ENCODE data around the gene GPR37L1. TPM values are rescaled to one million over a fixed set of nuclear protein-coding genes. Genes with fewer than 3 reads are reported as not detected.

GPR37L1 gene
- total RNA-seq, 2 experiments from 2014 or later, result not detected

DNA sequence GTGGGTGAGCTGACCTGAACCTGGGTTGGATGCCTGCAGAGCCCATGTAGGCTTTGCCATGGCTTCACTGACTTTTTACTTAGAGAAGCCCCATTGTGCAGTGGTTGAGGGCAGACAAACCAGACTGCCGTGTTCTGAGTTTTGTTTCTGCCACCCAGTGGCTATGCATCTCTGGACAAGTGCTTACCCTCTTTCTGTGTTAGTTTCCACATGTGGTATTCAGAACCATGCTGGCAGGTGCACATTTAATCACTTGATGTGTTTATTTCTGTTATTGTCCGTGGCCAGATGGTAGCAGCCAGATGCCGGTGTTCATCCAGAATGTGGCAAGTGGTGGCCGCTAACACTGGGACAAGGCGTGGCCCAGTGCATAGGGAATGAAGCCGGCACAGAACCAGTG, 48.0 kb downstream of the GPR37L1 start:
- DNase-seq, result peak in 3 of 14 experiments; percentile 15 to 43 (median 25)
- Histone ChIP-seq H3K4me1 (ENCODE audit: insufficient read depth, low read length) (peaks cover 20% of the 10 kb centered on the region), H3K36me3 (ENCODE audit: insufficient read depth, low read length) (no peaks in the 10 kb centered on the region), H3K27me3 (ENCODE audit: control insufficient read depth in 1 of 2, insufficient read depth in 2 of 2, low read length in 2 of 2) (no peaks in the 10 kb centered on the region), H3K4me3 (ENCODE audit: low read length) (no peak overlapping the region), H3K27ac (ENCODE audit: low read depth in 1 of 2, low read length in 2 of 2) (no peak overlapping the region), H3K9me3 (ENCODE audit: control insufficient read depth in 1 of 2, insufficient read depth in 1 of 2, low read length in 2 of 2) (no peaks in the 10 kb centered on the region)
- TF ChIP-seq, protein P1, sequence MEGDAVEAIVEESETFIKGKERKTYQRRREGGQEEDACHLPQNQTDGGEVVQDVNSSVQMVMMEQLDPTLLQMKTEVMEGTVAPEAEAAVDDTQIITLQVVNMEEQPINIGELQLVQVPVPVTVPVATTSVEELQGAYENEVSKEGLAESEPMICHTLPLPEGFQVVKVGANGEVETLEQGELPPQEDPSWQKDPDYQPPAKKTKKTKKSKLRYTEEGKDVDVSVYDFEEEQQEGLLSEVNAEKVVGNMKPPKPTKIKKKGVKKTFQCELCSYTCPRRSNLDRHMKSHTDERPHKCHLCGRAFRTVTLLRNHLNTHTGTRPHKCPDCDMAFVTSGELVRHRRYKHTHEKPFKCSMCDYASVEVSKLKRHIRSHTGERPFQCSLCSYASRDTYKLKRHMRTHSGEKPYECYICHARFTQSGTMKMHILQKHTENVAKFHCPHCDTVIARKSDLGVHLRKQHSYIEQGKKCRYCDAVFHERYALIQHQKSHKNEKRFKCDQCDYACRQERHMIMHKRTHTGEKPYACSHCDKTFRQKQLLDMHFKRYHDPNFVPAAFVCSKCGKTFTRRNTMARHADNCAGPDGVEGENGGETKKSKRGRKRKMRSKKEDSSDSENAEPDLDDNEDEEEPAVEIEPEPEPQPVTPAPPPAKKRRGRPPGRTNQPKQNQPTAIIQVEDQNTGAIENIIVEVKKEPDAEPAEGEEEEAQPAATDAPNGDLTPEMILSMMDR (IDR thresholded peaks at IDR 0.05), result no peak
- no peak overlapping the region for H3K4me3 Mint-ChIP-seq
- CTCF ChIA-PET, result interaction anchor here (1.5 to 2.8 kb wide), 2 partner anchors 10 to 15 kb away, joined by 3 to 8 read pairs; partner anchors contain the start of gene PTPN7
- no peaks in the 10 kb centered on the region for H3K27me3 Mint-ChIP-seq
- peak; percentile 45 for ATAC-seq (ENCODE audit: poor library complexity)
- intact Hi-C loops (cut with DNase I, micrococcal nuclease), result no loop called here
- POLR2A ChIA-PET, result interaction anchor here (1.0 to 1.1 kb wide), 2 partner anchors 10 to 16 kb away, joined by 4 to 7 read pairs; partner anchors contain the start of gene PTPN7
- H3K27ac Mint-ChIP-seq, result no peak overlapping the region
- no peaks in the 10 kb centered on the region for H3K36me3 Mint-ChIP-seq (ENCODE audit: low read depth)
- no peaks in the 10 kb centered on the region for H3K9me3 Mint-ChIP-seq
- H3K4me1 Mint-ChIP-seq (ENCODE audit: low read depth), result peaks cover 8% of the 10 kb centered on the region

DNA sequence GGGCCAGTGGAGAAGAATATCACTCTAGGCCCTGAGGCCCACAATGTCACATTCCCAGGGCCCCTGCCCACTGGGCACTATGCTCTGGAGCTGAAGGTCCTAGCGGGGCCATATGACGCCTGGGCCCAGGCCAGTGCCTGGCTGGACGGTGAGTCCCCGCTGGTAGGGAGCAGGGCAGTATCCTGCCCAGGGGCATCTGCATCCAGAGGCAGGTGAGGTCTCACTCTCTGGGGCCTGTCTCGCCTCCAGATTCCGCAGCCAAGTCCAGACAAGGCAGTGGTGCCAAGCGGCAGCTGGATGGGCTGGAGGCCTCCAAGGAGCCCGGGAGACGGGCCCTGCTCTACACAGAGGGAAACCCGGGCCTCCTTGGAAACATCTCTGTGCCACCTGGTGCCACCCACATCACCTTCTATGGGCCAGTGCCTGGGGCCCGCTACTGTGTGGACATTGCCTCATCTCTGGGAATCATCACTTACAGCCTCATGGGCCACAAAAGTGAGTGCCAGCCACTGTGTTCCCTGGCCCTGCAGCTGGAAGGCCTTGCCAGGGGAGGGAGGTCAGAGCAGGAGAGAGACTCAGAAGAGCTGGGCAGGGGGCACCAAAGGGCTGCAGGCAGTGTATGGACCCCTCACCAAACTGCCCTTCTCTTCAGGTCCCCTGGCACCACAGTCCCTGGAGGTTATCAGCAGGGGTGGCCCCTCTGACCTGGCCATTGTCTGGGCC, 48.7 kb downstream of the GPR37L1 start:
- H3K27me3 Mint-ChIP-seq, result no peaks in the 10 kb centered on the region
- POLR2A ChIA-PET, result interaction anchor here (1.0 to 1.1 kb wide), 2 partner anchors 11 to 16 kb away, joined by 4 to 7 read pairs; partner anchors contain the start of gene PTPN7
- no peaks in the 10 kb centered on the region for H3K36me3 ChIP-seq (ENCODE audit: insufficient read depth, low read length)
- peaks cover 12% of the 10 kb centered on the region for H3K4me1 ChIP-seq (ENCODE audit: insufficient read depth, low read length)
- CTCF ChIA-PET, result interaction anchor here (1.5 to 2.8 kb wide), 2 partner anchors 10 to 16 kb away, joined by 3 to 8 read pairs; partner anchors contain the start of gene PTPN7
- no peaks in the 10 kb centered on the region for H3K9me3 ChIP-seq (ENCODE audit: control insufficient read depth in 1 of 2, insufficient read depth in 1 of 2, low read length in 2 of 2)
- no peak overlapping the region for H3K4me3 ChIP-seq (ENCODE audit: low read length)
- no peak overlapping the region for H3K27ac ChIP-seq (ENCODE audit: low read depth in 1 of 2, low read length in 2 of 2)
- no peak overlapping the region for H3K27ac Mint-ChIP-seq
- intact Hi-C loops (cut with DNase I, micrococcal nuclease), result no loop called here
- H3K9me3 Mint-ChIP-seq, result no peaks in the 10 kb centered on the region
- no peak overlapping the region for H3K4me3 Mint-ChIP-seq
- ATAC-seq (ENCODE audit: poor library complexity) (peak; percentile 39), DNase-seq (no peak)
- H3K27me3 ChIP-seq (ENCODE audit: control insufficient read depth in 1 of 2, insufficient read depth in 2 of 2, low read length in 2 of 2), result no peaks in the 10 kb centered on the region
- no peaks in the 10 kb centered on the region for H3K36me3 Mint-ChIP-seq (ENCODE audit: low read depth)
- TF ChIP-seq, protein P1 (IDR thresholded peaks at IDR 0.05), result no peak
- peaks cover 4% of the 10 kb centered on the region for H3K4me1 Mint-ChIP-seq (ENCODE audit: low read depth)

DNA sequence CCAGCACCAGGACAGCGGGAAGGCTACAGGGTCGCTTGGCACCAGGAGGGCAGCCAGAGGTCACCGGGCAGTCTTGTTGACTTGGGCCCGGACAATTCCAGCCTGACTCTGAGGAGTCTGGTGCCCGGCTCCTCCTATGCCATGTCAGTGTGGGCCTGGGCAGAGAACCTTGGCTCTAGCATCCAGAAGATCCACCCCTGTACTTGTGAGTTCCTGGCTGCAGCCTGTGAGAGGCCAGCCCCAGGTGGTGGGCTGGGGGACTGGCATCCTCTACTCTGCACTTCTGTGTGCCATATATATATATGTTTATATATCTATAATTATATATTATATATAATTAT, 49.3 kb downstream of the GPR37L1 start:
- Mint-ChIP-seq H3K27ac (no peak overlapping the region), H3K4me3 (no peak overlapping the region), H3K4me1 (ENCODE audit: low read depth) (no peaks in the 10 kb centered on the region), H3K36me3 (ENCODE audit: low read depth) (no peaks in the 10 kb centered on the region), H3K9me3 (no peaks in the 10 kb centered on the region), H3K27me3 (no peaks in the 10 kb centered on the region)
- ChIA-PET POLR2A (interaction anchor here (1.1 kb wide), 1 partner anchor 11 kb away, joined by 7 read pairs; the partner anchor contains the start of gene PTPN7), CTCF (interaction anchor here (1.5 to 2.8 kb wide), 2 partner anchors 11 to 17 kb away, joined by 3 to 8 read pairs; partner anchors contain the start of gene PTPN7)
- TF ChIP-seq, protein P1 (IDR thresholded peaks at IDR 0.05), result no peak
- no peak for DNase-seq
- Histone ChIP-seq H3K4me1 (ENCODE audit: insufficient read depth, low read length) (peaks cover 9% of the 10 kb centered on the region), H3K27me3 (ENCODE audit: control insufficient read depth in 1 of 2, insufficient read depth in 2 of 2, low read length in 2 of 2) (no peaks in the 10 kb centered on the region), H3K9me3 (ENCODE audit: control insufficient read depth in 1 of 2, insufficient read depth in 1 of 2, low read length in 2 of 2) (no peaks in the 10 kb centered on the region), H3K27ac (ENCODE audit: low read depth in 1 of 2, low read length in 2 of 2) (no peak overlapping the region), H3K36me3 (ENCODE audit: insufficient read depth, low read length) (no peaks in the 10 kb centered on the region), H3K4me3 (ENCODE audit: low read length) (no peak overlapping the region)
- intact Hi-C loops (cut with DNase I, micrococcal nuclease), result no loop called here
- peak; percentile 55 for ATAC-seq (ENCODE audit: poor library complexity)
